Measurements from ENCODE around the gene CACNA1B.

The CACNA1B gene

GRCh38 chr9:137945581-137945980 is 68.0 kb downstream of the CACNA1B start:
- H3K4me2 ChIP-seq (ENCODE audit: low read depth, low read length): no peak overlapping the region
- H3K9me3 ChIP-seq (replicated peaks; ENCODE audit: insufficient read depth, low read length): no peaks in the 10 kb centered on the region
- TF ChIP-seq, protein P1, sequence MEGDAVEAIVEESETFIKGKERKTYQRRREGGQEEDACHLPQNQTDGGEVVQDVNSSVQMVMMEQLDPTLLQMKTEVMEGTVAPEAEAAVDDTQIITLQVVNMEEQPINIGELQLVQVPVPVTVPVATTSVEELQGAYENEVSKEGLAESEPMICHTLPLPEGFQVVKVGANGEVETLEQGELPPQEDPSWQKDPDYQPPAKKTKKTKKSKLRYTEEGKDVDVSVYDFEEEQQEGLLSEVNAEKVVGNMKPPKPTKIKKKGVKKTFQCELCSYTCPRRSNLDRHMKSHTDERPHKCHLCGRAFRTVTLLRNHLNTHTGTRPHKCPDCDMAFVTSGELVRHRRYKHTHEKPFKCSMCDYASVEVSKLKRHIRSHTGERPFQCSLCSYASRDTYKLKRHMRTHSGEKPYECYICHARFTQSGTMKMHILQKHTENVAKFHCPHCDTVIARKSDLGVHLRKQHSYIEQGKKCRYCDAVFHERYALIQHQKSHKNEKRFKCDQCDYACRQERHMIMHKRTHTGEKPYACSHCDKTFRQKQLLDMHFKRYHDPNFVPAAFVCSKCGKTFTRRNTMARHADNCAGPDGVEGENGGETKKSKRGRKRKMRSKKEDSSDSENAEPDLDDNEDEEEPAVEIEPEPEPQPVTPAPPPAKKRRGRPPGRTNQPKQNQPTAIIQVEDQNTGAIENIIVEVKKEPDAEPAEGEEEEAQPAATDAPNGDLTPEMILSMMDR (IDR thresholded peaks at IDR 0.05; ENCODE audit: low read length): no peak
- H4K20me1 ChIP-seq (ENCODE audit: insufficient read depth, low read length): no peaks in the 10 kb centered on the region
- no peak overlapping the region for H3K4me3 ChIP-seq (ENCODE audit: low read length)
- DNase-seq: no peak
- H3F3A ChIP-seq (ENCODE audit: insufficient read depth, low read length): no peaks in the 10 kb centered on the region
- no peak overlapping the region for H3K9ac ChIP-seq (ENCODE audit: low read length)
- peaks cover 13% of the 10 kb centered on the region for H3K27me3 ChIP-seq (replicated peaks; ENCODE audit: insufficient read depth, low read length)
- no peak overlapping the region for H2AFZ ChIP-seq (ENCODE audit: low read length)
- H3K9me2 ChIP-seq (replicated peaks; ENCODE audit: insufficient read depth, low read length): no peaks in the 10 kb centered on the region
- no peaks in the 10 kb centered on the region for H3K36me3 ChIP-seq (replicated peaks; ENCODE audit: insufficient read depth, low read length)
- H3K79me2 ChIP-seq (ENCODE audit: low read length): no peaks in the 10 kb centered on the region
- no peak overlapping the region for H3K27ac ChIP-seq (ENCODE audit: low read length)
- H3K4me1 ChIP-seq (ENCODE audit: low read length): no peaks in the 10 kb centered on the region

DNA sequence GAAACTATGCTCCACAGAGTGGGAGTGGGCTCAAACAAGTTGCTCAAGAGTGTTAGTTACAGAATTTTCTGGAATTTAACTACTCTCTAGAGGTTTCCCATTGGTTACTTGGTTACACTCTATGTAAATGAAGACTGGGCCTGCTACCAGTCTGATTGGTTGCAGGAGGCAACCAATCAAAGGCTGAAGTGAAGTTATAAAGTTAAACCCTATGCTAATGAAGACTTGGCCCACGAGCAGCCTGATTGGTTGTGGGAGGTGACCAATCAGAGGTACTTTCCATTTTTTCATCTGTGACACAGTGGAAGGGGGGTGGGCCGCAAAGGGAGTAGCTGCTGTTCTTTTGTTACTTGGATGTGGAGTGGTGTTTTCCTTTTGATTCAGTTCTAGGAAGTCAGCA is 69.4 kb downstream of the CACNA1B start:
- H3K36me3 ChIP-seq (replicated peaks; ENCODE audit: insufficient read depth, low read length): no peaks in the 10 kb centered on the region

GRCh38 chr9:137948642-137949041 is 71.1 kb downstream of the CACNA1B start:
- Histone ChIP-seq H3K4me3 (ENCODE audit: low read length) (no peak overlapping the region), H4K20me1 (ENCODE audit: insufficient read depth, low read length) (no peaks in the 10 kb centered on the region), H3K27ac (ENCODE audit: low read length) (no peak overlapping the region), H3K27me3 (replicated peaks; ENCODE audit: insufficient read depth, low read length) (peaks cover 18% of the 10 kb centered on the region), H3K9me2 (replicated peaks; ENCODE audit: insufficient read depth, low read length) (no peaks in the 10 kb centered on the region), H3K9ac (ENCODE audit: low read length) (no peak overlapping the region), H3K4me1 (ENCODE audit: low read length) (no peaks in the 10 kb centered on the region), H2AFZ (ENCODE audit: low read length) (no peak overlapping the region), H3K4me2 (ENCODE audit: low read depth, low read length) (no peak overlapping the region), H3K36me3 (replicated peaks; ENCODE audit: insufficient read depth, low read length) (no peaks in the 10 kb centered on the region), H3K9me3 (replicated peaks; ENCODE audit: insufficient read depth, low read length) (no peaks in the 10 kb centered on the region), H3K79me2 (ENCODE audit: low read length) (no peaks in the 10 kb centered on the region), H3F3A (ENCODE audit: insufficient read depth, low read length) (no peaks in the 10 kb centered on the region)
- no peak for TF ChIP-seq EZH2phosphoT487 (IDR thresholded peaks at IDR 0.05; ENCODE audit: low read length)
- TF ChIP-seq EZH2 (optimal IDR thresholded peaks at IDR 0.05; ENCODE audit: low read depth, low read length): no peak
- TF ChIP-seq, protein P1 (IDR thresholded peaks at IDR 0.05; ENCODE audit: low read length): no peak
- no peak for DNase-seq

More for the DNA sequence above, 69.4 kb downstream of the CACNA1B start:
- Histone ChIP-seq H3K4me1 (ENCODE audit: low read length) (no peaks in the 10 kb centered on the region), H3K4me3 (ENCODE audit: low read length) (no peak overlapping the region), H4K20me1 (ENCODE audit: insufficient read depth, low read length) (no peaks in the 10 kb centered on the region), H3K9me2 (replicated peaks; ENCODE audit: insufficient read depth, low read length) (no peaks in the 10 kb centered on the region), H3K9me3 (replicated peaks; ENCODE audit: insufficient read depth, low read length) (no peaks in the 10 kb centered on the region), H2AFZ (ENCODE audit: low read length) (no peak overlapping the region), H3K27ac (ENCODE audit: low read length) (no peak overlapping the region), H3K27me3 (replicated peaks; ENCODE audit: insufficient read depth, low read length) (peaks cover 18% of the 10 kb centered on the region), H3F3A (ENCODE audit: insufficient read depth, low read length) (no peaks in the 10 kb centered on the region), H3K9ac (ENCODE audit: low read length) (no peak overlapping the region), H3K79me2 (ENCODE audit: low read length) (no peaks in the 10 kb centered on the region), H3K4me2 (ENCODE audit: low read depth, low read length) (no peak overlapping the region)
- TF ChIP-seq, protein P1 (IDR thresholded peaks at IDR 0.05; ENCODE audit: low read length): no peak
- no peak for TF ChIP-seq EZH2 (optimal IDR thresholded peaks at IDR 0.05; ENCODE audit: low read depth, low read length)
- no peak for TF ChIP-seq EZH2phosphoT487 (IDR thresholded peaks at IDR 0.05; ENCODE audit: low read length)
- DNase-seq: no peak
